Neutrophil (primary cell): ENCODE measurements around the gene MRGPRD.

Experiments used
- H3K27ac ChIP-seq: fragments of 200-600 bp; sonication (generic); 2 replicates; pipeline ENCODE4 v1.5.1; 2016; ENCODE audit warnings: mild to moderate bottlenecking, moderate library complexity
- H3K27me3 ChIP-seq: fragments of 200-600 bp; sonication (generic); 2 replicates; pipeline ENCODE4 v1.6.0; 2016; ENCODE audit warnings: mild to moderate bottlenecking
- H3K36me3 ChIP-seq: fragments of 200-600 bp; sonication (generic); 2 replicates; pipeline ENCODE4 v1.5.1; 2017
- H3K4me1 ChIP-seq, 2 experiments: fragments of 200-600 bp in 1 of 2; sonication (generic) in 1 of 2; 1 replicate in 1 of 2; 2 replicates in 1 of 2; pipeline versions ENCODE4 v1.5.1 to v1.6.1; 2013 to 2016; ENCODE audit warnings: low read depth in 1 of 2, low read length in 1 of 2, mild to moderate bottlenecking in 1 of 2, moderate library complexity in 1 of 2; ENCODE audit not compliant: control insufficient read depth in 1 of 2, insufficient read depth in 1 of 2
- H3K4me3 ChIP-seq, 2 experiments: fragments of 200-600 bp in 1 of 2; sonication (generic) in 1 of 2; 1 replicate in 1 of 2; 2 replicates in 1 of 2; pipeline ENCODE4 v1.5.1; 2013 to 2016; ENCODE audit warnings: low read depth in 1 of 2, low read length in 1 of 2, mild to moderate bottlenecking in 1 of 2, moderate library complexity in 1 of 2
- H3K9me3 ChIP-seq: fragments of 200-600 bp; sonication (generic); 2 replicates; pipeline ENCODE4 v1.5.1; 2016
- CTCF ChIP-seq: fragments of 200-600 bp; sonication (generic); IDR thresholded peaks from 2 replicates; pipeline ENCODE4 v1.5.1; 2016; ENCODE audit warnings: antibody characterized with exemption

Gene MRGPRD

DNA sequence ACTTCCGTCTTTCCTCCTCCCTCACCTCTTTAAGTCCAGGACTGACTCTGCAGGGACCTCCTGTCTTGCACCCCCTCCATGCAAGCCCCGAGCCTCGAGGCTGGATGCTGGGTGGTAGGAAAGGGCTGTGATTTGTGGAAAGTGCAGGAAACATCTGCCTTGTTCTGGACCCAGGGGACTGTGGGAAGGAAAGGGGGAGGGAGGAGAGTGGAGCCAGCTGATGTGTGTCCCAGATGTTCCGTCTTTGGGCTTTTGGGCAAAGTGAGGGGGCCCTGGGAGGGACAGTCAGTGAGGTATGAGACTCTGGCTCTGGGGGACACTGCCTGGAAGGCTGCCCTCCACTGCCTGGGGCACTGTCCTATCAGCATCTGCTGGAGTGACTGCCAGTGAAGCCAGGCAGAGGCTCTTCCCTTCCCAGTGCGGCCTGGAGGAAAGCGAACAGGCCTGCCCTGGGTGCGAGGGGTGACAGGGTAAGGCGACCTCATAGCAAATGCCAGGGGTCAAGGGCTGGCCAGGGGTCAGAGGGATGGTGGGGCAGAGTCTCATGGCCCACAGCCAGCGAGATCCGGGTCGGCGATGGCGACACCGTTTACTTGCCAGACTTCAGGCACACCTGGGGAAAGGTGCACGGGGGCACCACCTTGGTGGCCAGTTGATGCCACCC, 1.7 kb downstream of the MRGPRD start:
- no peak for TF ChIP-seq CTCF
- Histone ChIP-seq H3K36me3 (no peaks in the 10 kb centered on the region), H3K27ac (no peak overlapping the region), H3K4me1 (no peaks in the 10 kb centered on the region), H3K4me3 (no peak overlapping the region), H3K27me3 (peaks cover 59% of the 10 kb centered on the region), H3K9me3 (no peaks in the 10 kb centered on the region)

DNA sequence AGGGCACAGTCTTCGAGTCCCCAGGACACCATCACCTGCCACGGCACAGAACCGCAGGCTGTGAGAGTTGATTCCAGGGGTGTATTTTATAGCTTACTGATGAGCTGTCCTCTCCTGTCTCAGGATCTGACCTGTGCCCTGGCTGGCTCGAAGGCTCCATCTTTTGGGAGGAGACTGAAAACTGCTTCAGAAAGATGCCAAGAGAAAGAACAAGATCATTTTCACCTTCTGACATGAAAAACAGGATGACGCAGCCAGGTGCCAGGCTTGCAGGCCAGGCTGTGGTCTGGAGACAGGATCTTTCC, 2.2 kb downstream of the MRGPRD start:
- TF ChIP-seq CTCF = no peak
- Histone ChIP-seq H3K9me3 (no peaks in the 10 kb centered on the region), H3K4me1 (no peaks in the 10 kb centered on the region), H3K27ac (no peak overlapping the region), H3K27me3 (peaks cover 54% of the 10 kb centered on the region), H3K36me3 (no peaks in the 10 kb centered on the region), H3K4me3 (no peak overlapping the region)

- Histone ChIP-seq H3K4me1 (no peaks in the 10 kb centered on the region), H3K27ac (no peak overlapping the region), H3K9me3 (no peaks in the 10 kb centered on the region), H3K4me3 (no peak overlapping the region), H3K27me3 (peaks cover 48% of the 10 kb centered on the region), H3K36me3 (no peaks in the 10 kb centered on the region)
- TF ChIP-seq CTCF = no peak
These were observed 2.8 kb downstream of the MRGPRD start for GRCh38 chr11:68977781-68978625.

GRCh38 chr11:68976563-68976962, 4.2 kb downstream of the MRGPRD start:
- no peak overlapping the region for H3K4me3 ChIP-seq
- TF ChIP-seq CTCF = no peak
- no peaks in the 10 kb centered on the region for H3K9me3 ChIP-seq
- H3K27me3 ChIP-seq = peaks cover 34% of the 10 kb centered on the region
- H3K27ac ChIP-seq = no peak overlapping the region
- H3K4me1 ChIP-seq = no peaks in the 10 kb centered on the region
- no peaks in the 10 kb centered on the region for H3K36me3 ChIP-seq

DNA sequence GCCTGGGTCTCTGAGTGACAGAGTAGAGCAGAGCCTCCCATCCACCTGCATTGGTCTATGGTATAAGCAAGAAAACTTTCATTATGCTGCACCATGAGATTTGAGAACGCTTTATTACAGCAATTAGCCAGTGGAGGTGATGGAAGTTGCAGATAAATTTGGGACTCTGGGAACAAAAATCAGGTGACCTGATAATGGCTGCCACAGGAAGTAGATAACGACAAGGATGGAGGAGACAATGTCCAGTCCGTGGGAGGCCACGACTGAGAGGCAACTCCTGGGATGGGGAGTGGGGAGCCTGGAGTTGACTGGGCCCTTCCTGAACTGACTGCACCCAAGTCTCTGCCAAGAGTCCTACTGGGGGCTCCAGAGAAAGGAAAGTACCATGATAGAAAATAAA, 4.7 kb downstream of the MRGPRD start:
- Histone ChIP-seq H3K9me3 (no peaks in the 10 kb centered on the region), H3K27me3 (peaks cover 38% of the 10 kb centered on the region), H3K27ac (no peak overlapping the region), H3K4me3 (no peak overlapping the region), H3K4me1 (no peaks in the 10 kb centered on the region), H3K36me3 (no peaks in the 10 kb centered on the region)
- TF ChIP-seq CTCF = no peak
